Stimulated activated CD4-positive, alpha-beta T cell treated with anti-CD3 and anti-CD28 coated beads, Interleukin-15, amount 100 ng/mL, for 48 hours (primary cell): Measurements from ENCODE around the gene NDUFV1.
"Not testable (repeated sequence)": the region's sequence is repeated elsewhere in the genome, so short reads cannot be mapped to it uniquely, and the experiment has no call there.

Experiments used
- DNase-seq, 2 donors: peaks; one replicate each; pipeline ENCODE4 v3.0.0-alpha.2; 2020; ENCODE audit warnings: low read depth in 2 of 2

Gene NDUFV1

GRCh38 chr11:67611704-67612587 lies 5.2 kb downstream of the NDUFV1 start:
- DNase-seq, result no peak

- DNase-seq, result no peak
Measured at GRCh38 chr11:67612751-67613150, 6.0 kb downstream of the NDUFV1 start.

GRCh38 chr11:67613313-67613959 lies 6.7 kb downstream of the NDUFV1 start:
- DNase-seq, result no peak

- peak; percentile 69 to 74 for DNase-seq
Measured at GRCh38 chr11:67613960-67614715, 7.4 kb downstream of the NDUFV1 start.

- peak; percentile 48 to 66 for DNase-seq
Measured at GRCh38 chr11:67614730-67615714, 8.3 kb downstream of the NDUFV1 start.

- DNase-seq, result no peak
Measured at GRCh38 chr11:67615728-67616430, 9.1 kb downstream of the NDUFV1 start.

- no peak for DNase-seq
Measured at GRCh38 chr11:67616431-67617242, 9.9 kb downstream of the NDUFV1 start.

- no peak for DNase-seq
Measured at GRCh38 chr11:67617243-67617953, 10.7 kb downstream of the NDUFV1 start.

GRCh38 chr11:67618901-67619659 lies 12.3 kb downstream of the NDUFV1 start:
- not testable (repeated sequence) for DNase-seq

GRCh38 chr11:67619683-67620618 lies 13.2 kb downstream of the NDUFV1 start:
- DNase-seq, result not testable (repeated sequence)

GRCh38 chr11:67620621-67621020 lies 13.9 kb downstream of the NDUFV1 start:
- DNase-seq, result not testable (repeated sequence)

GRCh38 chr11:67621928-67622327 lies 15.2 kb downstream of the NDUFV1 start:
- not testable (repeated sequence) for DNase-seq

GRCh38 chr11:67622905-67623304 lies 16.2 kb downstream of the NDUFV1 start:
- not testable (repeated sequence) for DNase-seq

- not testable (repeated sequence) for DNase-seq
Measured at GRCh38 chr11:67623795-67624194, 17.1 kb downstream of the NDUFV1 start.

- DNase-seq, result not testable (repeated sequence)
Measured at GRCh38 chr11:67626131-67626833, 19.5 kb downstream of the NDUFV1 start.

- no peak for DNase-seq
Measured at GRCh38 chr11:67626970-67627369, 20.2 kb downstream of the NDUFV1 start.
